GM18861 (cell line): Measurements from ENCODE around the gene CSNK1D.

Experiments
- ATAC-seq: cut with Tn5 transposase; IDR thresholded peaks from one replicate; pipeline ENCODE4 v1.9.1; 2021; ENCODE audit not compliant: unreplicated experiment

CSNK1D gene

GRCh38 chr17:82230609-82231311, 42.7 kb downstream of the CSNK1D start:
- ATAC-seq = no peak

- ATAC-seq = no peak
These were observed 43.5 kb downstream of the CSNK1D start for GRCh38 chr17:82229698-82230608.

GRCh38 chr17:82228842-82229697, 44.4 kb downstream of the CSNK1D start, which contains the start of gene SLC16A3:
TSS of gene SLC16A3 (plus strand) at chr17:82229042. CDS start at chr17:82236009, 6,967 bp downstream.
- ATAC-seq = peak; percentile 36

GRCh38 chr17:82228278-82228841, 45.1 kb downstream of the CSNK1D start:
- no peak for ATAC-seq

- no peak for ATAC-seq
These were observed 45.7 kb downstream of the CSNK1D start for GRCh38 chr17:82227629-82228277.

- no peak for ATAC-seq
These were observed 46.5 kb downstream of the CSNK1D start for GRCh38 chr17:82226809-82227628.

GRCh38 chr17:82226146-82226808, 47.2 kb downstream of the CSNK1D start:
- ATAC-seq = no peak

- ATAC-seq = no peak
These were observed 48.0 kb downstream of the CSNK1D start for GRCh38 chr17:82225368-82226029.

GRCh38 chr17:82224666-82225065, 48.8 kb downstream of the CSNK1D start:
- no peak for ATAC-seq

- ATAC-seq = no peak
These were observed 50.0 kb downstream of the CSNK1D start for GRCh38 chr17:82223517-82223916.

GRCh38 chr17:82222816-82223215, 50.7 kb downstream of the CSNK1D start:
- no peak for ATAC-seq

- ATAC-seq = no peak
These were observed 52.1 kb downstream of the CSNK1D start for GRCh38 chr17:82221341-82221902.

- no peak for ATAC-seq
These were observed 53.5 kb downstream of the CSNK1D start for GRCh38 chr17:82219753-82220709.

- no peak for ATAC-seq
These were observed 54.4 kb downstream of the CSNK1D start for GRCh38 chr17:82219083-82219482.

GRCh38 chr17:82218349-82219075, 55.0 kb downstream of the CSNK1D start:
- no peak for ATAC-seq

GRCh38 chr17:82217530-82218204, 55.8 kb downstream of the CSNK1D start:
- ATAC-seq = no peak
